ENCODE data around the gene CR1L. TPM values are rescaled to one million over a fixed set of nuclear protein-coding genes. Genes with fewer than 3 reads are reported as not detected.
A peak's percentile ranks its signal among the peaks of the same experiment; 100 is the strongest.

The CR1L gene
- total RNA-seq = not detected in 2 replicates

DNA sequence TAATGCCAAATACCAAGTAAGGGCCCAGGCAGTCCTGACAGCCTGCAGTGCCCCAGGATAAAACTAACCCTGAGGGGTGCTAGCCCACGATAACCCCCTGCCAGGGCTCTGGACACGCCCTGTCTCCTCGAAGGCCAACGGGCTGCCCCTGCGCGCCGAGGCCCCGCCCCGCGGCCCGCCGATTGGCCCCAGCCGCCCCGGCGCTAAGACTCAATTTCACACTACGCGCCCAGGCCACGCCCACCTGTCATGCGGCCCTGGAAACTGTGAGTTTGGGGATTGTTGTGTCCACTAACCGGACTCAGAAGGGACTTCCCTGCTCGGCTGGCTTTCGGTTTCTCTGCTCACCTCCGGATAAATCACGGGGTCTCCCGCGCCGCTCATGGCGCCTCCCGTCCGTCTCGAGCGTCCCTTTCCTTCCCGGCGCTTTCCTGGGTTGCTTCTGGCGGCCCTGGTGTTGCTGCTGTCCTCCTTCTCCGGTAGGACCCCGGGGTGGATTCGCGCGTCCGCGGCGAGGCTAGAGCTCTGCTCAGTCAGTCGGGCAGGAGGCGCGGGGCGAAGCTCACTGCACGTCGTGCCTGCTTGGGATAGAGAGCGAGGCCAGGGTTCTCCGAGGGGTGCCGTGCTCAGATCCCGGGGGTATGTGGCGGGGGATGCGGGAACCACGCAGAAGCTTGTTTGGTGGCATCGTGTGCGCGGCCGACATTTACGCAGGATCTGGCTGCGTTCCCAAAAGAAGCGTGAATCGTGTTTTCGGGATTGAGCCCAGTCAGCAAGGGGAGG, at the start of gene CR1L:
Gene CR1L, plus strand, starts transcription at position 282 of the 783 bp plus-strand sequence. Its CDS starts 101 bp downstream, at position 383.
- TF ChIP-seq, protein P1, sequence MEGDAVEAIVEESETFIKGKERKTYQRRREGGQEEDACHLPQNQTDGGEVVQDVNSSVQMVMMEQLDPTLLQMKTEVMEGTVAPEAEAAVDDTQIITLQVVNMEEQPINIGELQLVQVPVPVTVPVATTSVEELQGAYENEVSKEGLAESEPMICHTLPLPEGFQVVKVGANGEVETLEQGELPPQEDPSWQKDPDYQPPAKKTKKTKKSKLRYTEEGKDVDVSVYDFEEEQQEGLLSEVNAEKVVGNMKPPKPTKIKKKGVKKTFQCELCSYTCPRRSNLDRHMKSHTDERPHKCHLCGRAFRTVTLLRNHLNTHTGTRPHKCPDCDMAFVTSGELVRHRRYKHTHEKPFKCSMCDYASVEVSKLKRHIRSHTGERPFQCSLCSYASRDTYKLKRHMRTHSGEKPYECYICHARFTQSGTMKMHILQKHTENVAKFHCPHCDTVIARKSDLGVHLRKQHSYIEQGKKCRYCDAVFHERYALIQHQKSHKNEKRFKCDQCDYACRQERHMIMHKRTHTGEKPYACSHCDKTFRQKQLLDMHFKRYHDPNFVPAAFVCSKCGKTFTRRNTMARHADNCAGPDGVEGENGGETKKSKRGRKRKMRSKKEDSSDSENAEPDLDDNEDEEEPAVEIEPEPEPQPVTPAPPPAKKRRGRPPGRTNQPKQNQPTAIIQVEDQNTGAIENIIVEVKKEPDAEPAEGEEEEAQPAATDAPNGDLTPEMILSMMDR (IDR thresholded peaks at IDR 0.05; ENCODE audit: insufficient read depth, low read depth, low read length) = no peak
- peak within 1 kb of the TSS; percentile 71 for H3K4me3 ChIP-seq (ENCODE audit: low read depth, low read length)
- peak; percentile 53 for DNase-seq (ENCODE audit: low read depth)

DNA sequence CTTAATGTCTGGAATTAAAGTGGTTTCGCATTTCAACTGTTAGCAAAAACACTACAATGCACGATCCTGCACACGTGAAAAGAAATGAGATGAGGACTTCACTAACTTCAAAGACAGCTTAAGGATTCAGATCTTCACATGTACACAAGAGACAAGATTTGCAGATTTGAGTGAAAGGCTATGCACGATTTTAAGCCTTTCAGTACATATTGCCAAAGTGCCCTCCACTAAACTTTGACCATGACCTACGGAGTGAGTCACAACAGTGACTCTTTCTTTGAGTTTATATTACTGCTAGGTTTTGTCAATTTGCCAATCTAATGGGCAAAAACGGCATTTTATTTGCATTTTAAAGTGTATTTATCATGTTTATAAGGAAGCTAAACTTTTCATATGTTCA, 41.2 kb upstream of the CR1L start:
- DNase-seq (ENCODE audit: low read depth) = peak; percentile 24
- TF ChIP-seq, protein P1 (IDR thresholded peaks at IDR 0.05; ENCODE audit: insufficient read depth, low read depth, low read length) = no peak
- no peak overlapping the region for H3K4me3 ChIP-seq (ENCODE audit: low read depth, low read length)

DNA sequence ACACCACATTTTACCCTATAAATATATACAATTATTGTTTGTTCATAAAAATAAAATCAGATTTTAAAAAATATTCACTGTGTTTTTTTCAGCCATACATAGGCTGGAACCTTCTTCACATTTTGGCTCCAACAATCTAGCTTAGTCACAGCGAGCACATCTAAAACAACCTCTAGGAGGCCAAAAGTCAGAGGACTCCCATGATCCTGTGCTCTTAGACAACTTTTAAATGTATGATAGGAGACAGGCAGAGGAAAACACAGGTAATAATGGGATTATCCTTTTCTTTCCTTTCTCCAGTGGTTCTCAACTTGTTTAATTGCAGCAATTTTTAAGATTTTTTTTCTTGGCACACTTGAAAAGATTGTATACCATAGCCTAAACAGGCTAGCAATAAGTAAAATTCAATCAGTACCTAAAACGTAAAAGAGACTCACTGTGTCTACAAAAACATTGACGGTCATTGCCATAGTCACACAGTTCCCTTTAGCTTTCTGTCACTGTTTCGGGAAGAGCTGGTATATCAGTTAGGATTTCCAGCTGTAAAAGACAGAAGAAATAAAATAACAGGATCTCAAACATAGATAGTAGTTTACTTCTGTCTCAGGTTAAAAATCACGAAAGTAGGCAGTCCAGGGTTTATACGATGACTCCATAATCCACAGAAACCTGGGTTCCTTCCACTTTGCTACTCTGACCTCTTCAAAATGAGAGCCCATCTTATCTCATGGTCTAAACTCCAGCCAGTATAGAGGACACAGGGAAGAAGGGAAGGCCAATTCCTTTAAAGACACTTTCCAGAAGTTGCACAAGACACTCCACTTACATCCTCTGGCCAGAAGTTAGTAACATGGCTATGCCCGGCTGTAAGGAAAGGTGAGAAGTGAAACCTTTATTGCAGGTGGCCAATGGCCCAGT, 39.2 kb upstream of the CR1L start:
- no peak for DNase-seq (ENCODE audit: low read depth)

GRCh38 chr1:207606362-207606755, 38.6 kb upstream of the CR1L start:
- H3K4me3 ChIP-seq (ENCODE audit: low read depth, low read length) = no peak overlapping the region
- no peak for DNase-seq (ENCODE audit: low read depth)
- TF ChIP-seq, protein P1 (IDR thresholded peaks at IDR 0.05; ENCODE audit: insufficient read depth, low read depth, low read length) = no peak

More for the DNA sequence above, 39.2 kb upstream of the CR1L start:
- TF ChIP-seq, protein P1 (IDR thresholded peaks at IDR 0.05; ENCODE audit: insufficient read depth, low read depth, low read length) = no peak
- no peak overlapping the region for H3K4me3 ChIP-seq (ENCODE audit: low read depth, low read length)

DNA sequence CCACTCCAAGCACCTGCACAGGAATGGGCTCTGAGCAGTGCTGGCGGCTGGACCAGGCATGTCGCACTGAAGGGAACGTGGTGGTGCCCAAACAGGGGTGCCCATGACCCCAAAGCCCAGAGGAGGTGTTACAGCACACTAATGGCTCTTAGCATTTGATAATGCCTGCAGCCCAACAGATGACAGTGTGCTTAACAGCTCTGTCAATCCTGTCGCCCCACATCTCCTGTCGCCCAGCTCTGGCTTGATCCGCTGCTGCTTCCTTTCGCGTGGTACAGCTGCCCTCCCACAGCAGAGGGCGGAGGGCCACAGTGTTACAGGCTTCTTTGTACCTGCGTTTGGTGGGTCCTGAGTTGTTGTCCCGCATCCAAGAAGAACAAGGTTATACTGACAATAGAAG, 32.2 kb upstream of the CR1L start:
- DNase-seq (ENCODE audit: low read depth) = no peak
- no peak overlapping the region for H3K4me3 ChIP-seq (ENCODE audit: low read depth, low read length)
- TF ChIP-seq, protein P1 (IDR thresholded peaks at IDR 0.05; ENCODE audit: insufficient read depth, low read depth, low read length) = no peak

DNA sequence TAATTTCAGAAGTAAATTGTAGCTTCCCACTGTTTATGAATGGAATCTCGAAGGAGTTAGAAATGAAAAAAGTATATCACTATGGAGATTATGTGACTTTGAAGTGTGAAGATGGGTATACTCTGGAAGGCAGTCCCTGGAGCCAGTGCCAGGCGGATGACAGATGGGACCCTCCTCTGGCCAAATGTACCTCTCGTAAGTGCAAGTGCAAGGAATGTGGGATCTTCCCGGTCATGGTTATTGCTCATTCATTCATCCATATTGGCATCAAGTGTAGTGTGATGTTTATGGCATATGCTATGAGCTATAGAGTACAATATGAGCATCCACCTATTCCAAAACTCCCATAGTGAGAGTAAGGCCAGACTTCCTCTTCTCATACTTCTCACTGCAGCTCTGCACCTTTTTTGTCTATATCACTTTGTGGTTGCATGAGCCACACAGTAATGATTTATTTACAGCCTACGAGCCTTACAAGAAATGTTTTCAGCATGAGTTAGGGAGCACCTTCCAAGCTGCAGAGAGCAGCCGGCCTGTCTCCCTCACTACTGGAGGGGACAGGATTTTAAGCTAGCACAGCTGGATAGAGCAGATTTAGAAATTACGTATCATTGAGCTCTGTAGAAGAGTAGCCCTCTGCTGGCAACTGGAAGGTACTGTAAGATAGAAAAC, 24.9 kb upstream of the CR1L start:
- H3K4me3 ChIP-seq (ENCODE audit: low read depth, low read length) = no peak overlapping the region
- TF ChIP-seq, protein P1 (IDR thresholded peaks at IDR 0.05; ENCODE audit: insufficient read depth, low read depth, low read length) = peak; percentile 82
- DNase-seq (ENCODE audit: low read depth) = peak; percentile 55

All from fibroblast of villous mesenchyme (primary cell).